SK-N-SH (cell line): ENCODE measurements around the gene AGBL5. TPM values are rescaled to one million over a fixed set of nuclear protein-coding genes. Genes with fewer than 3 reads are reported as not detected.
A peak's percentile ranks its signal among the peaks of the same experiment; 100 is the strongest.

Experiments used
- CTCF ChIA-PET: fragments of 300-600, 350-600 bp; formaldehyde crosslinking; extraction: SDS; loops from one replicate; lab custom pipeline; 2021; lab: Yijun Ruan, JAX
- POLR2A ChIA-PET: fragments of 350-600 bp; sonication (Branson Sonifier 250); formaldehyde crosslinking; extraction: SDS; loops from one replicate; lab custom pipeline; 2020; ENCODE audit warnings: antibody characterized with exemption, inconsistent platforms; lab: Yijun Ruan, JAX
- DNase-seq: peaks from one replicate; pipeline ENCODE4 v3.0.0; 2012
- H2AFZ ChIP-seq: fragments of 200-600 bp; sonication (generic); 2 replicates; pipeline ENCODE4 v1.8.1; 2016; ENCODE audit warnings: antibody characterized with exemption, mild to moderate bottlenecking, low read depth
- H3F3A ChIP-seq: fragments of 200-600 bp; sonication (generic); replicated peaks from 2 replicates; pipeline ENCODE3; 2016; ENCODE audit warnings: antibody characterized with exemption, mild to moderate bottlenecking; ENCODE audit not compliant: insufficient read depth
- H3K27ac ChIP-seq, 2 experiments: fragments of 200-500 bp in 1 of 2; fragments of 200-600 bp in 1 of 2; sonication (Bioruptor generic) in 1 of 2; sonication (generic), shearing (Covaris generic) in 1 of 2; 2 replicates each; pipeline versions ENCODE4 v1.5.1 to v1.6.1; 2014 to 2016; ENCODE audit warnings: low read depth in 2 of 2, inconsistent platforms in 1 of 2, low read length in 1 of 2, mild to moderate bottlenecking in 1 of 2, mixed read lengths in 1 of 2
- H3K27me3 ChIP-seq: fragments of 200-600 bp; sonication (generic), shearing (Covaris generic); 2 replicates; pipeline ENCODE4 v1.6.1; 2016; ENCODE audit warnings: mixed run types; ENCODE audit not compliant: insufficient read depth
- H3K36me3 ChIP-seq, 2 experiments: fragments of 200-500 bp in 1 of 2; fragments of 200-600 bp in 1 of 2; sonication (Bioruptor generic) in 1 of 2; sonication (generic) in 1 of 2; replicated peaks in 1 of 2; 2 replicates each; pipeline versions ENCODE3 to v1.5.1; 2014 to 2016; ENCODE audit warnings: low read length in 1 of 2, mild to moderate bottlenecking in 1 of 2; ENCODE audit not compliant: insufficient read depth in 2 of 2, control insufficient read depth in 1 of 2
- H3K4me1 ChIP-seq, 2 experiments: fragments of 200-500 bp in 1 of 2; fragments of 200-600 bp in 1 of 2; sonication (Bioruptor generic) in 1 of 2; sonication (generic), shearing (Covaris generic) in 1 of 2; 2 replicates each; pipeline versions ENCODE4 v1.5.1 to v1.6.1; 2014 to 2016; ENCODE audit warnings: low read depth in 1 of 2, low read length in 1 of 2, mixed run types in 1 of 2; ENCODE audit not compliant: insufficient read depth in 2 of 2, control insufficient read depth in 1 of 2
- H3K4me2 ChIP-seq: fragments of 200-600 bp; sonication (generic), shearing (Covaris generic); 2 replicates; pipeline ENCODE4 v1.6.1; 2017; ENCODE audit warnings: mixed run types
- H3K4me3 ChIP-seq, 2 experiments: fragments of 200-500 bp in 1 of 2; fragments of 200-600 bp in 1 of 2; sonication (Bioruptor generic) in 1 of 2; sonication (generic), shearing (Covaris generic) in 1 of 2; 2 replicates each; pipeline versions ENCODE4 v1.5.1 to v1.8.1; 2014 to 2016; ENCODE audit warnings: low read depth in 2 of 2, inconsistent platforms in 1 of 2, low read length in 1 of 2, mild to moderate bottlenecking in 1 of 2, mixed read lengths in 1 of 2, moderate library complexity in 1 of 2
- H3K79me2 ChIP-seq: fragments of 200-600 bp; sonication (generic); 2 replicates; pipeline ENCODE4 v1.8.1; 2017; ENCODE audit warnings: mild to moderate bottlenecking; ENCODE audit not compliant: insufficient read depth
- H3K9ac ChIP-seq: fragments of 200-600 bp; sonication (generic); 2 replicates; pipeline ENCODE4 v1.6.1; 2017; ENCODE audit warnings: mixed run types
- H3K9me2 ChIP-seq: fragments of 200-600 bp; sonication (generic); 2 replicates; pipeline ENCODE4 v1.6.1; 2017; ENCODE audit warnings: mixed run types
- H3K9me3 ChIP-seq: fragments of 200-600 bp; sonication (generic); 2 replicates; pipeline ENCODE4 v1.6.1; 2017; ENCODE audit warnings: mixed run types, mild to moderate bottlenecking, moderate library complexity
- H4K20me1 ChIP-seq: fragments of 200-600 bp; sonication (generic); 2 replicates; pipeline ENCODE4 v1.6.1; 2017; ENCODE audit warnings: mild to moderate bottlenecking, mixed run types; ENCODE audit not compliant: insufficient read depth
- CTCF ChIP-seq: fragments of 200-600 bp; sonication (generic); IDR thresholded peaks from 2 replicates; pipeline ENCODE4 v1.6.1; 2017; ENCODE audit warnings: antibody characterized with exemption, mild to moderate bottlenecking, moderate library complexity
- ELF1 ChIP-seq: IDR thresholded peaks from 2 replicates; pipeline ENCODE4 v1.4.0; 2012
- EP300 ChIP-seq, 2 experiments: IDR thresholded peaks; 2 replicates each; pipeline versions ENCODE4 v1.4.0 to v1.6.1; 2012; ENCODE audit warnings: borderline replicate concordance in 1 of 2, low read depth in 1 of 2, low read length in 1 of 2
- EZH2phosphoT487 ChIP-seq: fragments of 200-600 bp; sonication (generic); IDR thresholded peaks from 2 replicates; pipeline ENCODE4 v1.6.1; 2017; ENCODE audit warnings: low read depth, mixed run types, mild to moderate bottlenecking, antibody characterized with exemption, moderate library complexity, borderline replicate concordance
- GATA2 ChIP-seq: sonication (generic); formaldehyde crosslinking; IDR thresholded peaks from 2 replicates; pipeline ENCODE4 v1.5.0; 2020; ENCODE audit warnings: mild to moderate bottlenecking, missing genetic modification reagents
- IRF3 ChIP-seq: fragments of 150-350 bp; IDR thresholded peaks from 2 replicates; pipeline ENCODE4 v1.6.1; 2016; ENCODE audit warnings: mild to moderate bottlenecking, low read depth, low read length
- JUND ChIP-seq: IDR thresholded peaks from 2 replicates; pipeline ENCODE4 v1.4.0; 2012
- MEF2A ChIP-seq: IDR thresholded peaks from 2 replicates; pipeline ENCODE4 v1.4.0; 2012; ENCODE audit warnings: low read depth, borderline replicate concordance
- POLR2AphosphoS5 ChIP-seq: IDR thresholded peaks from 2 replicates; pipeline ENCODE4 v1.6.1; 2012; ENCODE audit warnings: low read depth, low read length
- RAD21 ChIP-seq: IDR thresholded peaks from 2 replicates; pipeline ENCODE4 v1.6.1; 2012; ENCODE audit warnings: mild to moderate bottlenecking, low read length
- RCOR1 ChIP-seq: fragments of 150-350 bp; IDR thresholded peaks from 2 replicates; pipeline ENCODE4 v1.6.1; 2017; ENCODE audit warnings: antibody characterized with exemption, low read length
- REST ChIP-seq: IDR thresholded peaks from 2 replicates; pipeline ENCODE4 v1.6.1; 2012; ENCODE audit warnings: mild to moderate bottlenecking, low read depth, low read length, moderate library complexity
- TCF12 ChIP-seq: IDR thresholded peaks from 2 replicates; pipeline ENCODE4 v1.4.0; 2012
- WGBS: methylation state at CpG from one replicate; pipeline ENCODE4 v1.1.6; 2017; ENCODE audit warnings: low lambda C conversion rate; 5-methylcytosine and 5-hydroxymethylcytosine counted together
- polyA plus RNA-seq, 3 experiments: library from polyadenylated mRNA; depleted of rRNA; stranded (reverse); fragments of >200 nt; gene quantifications; 2 replicates each; pipeline ENCODE4 v1.2.3, GENCODE V29; 2012

AGBL5 gene
- polyA plus RNA-seq, 1 of the 3 experiments (the other 2 are of a cell fraction) = 45.5 TPM

GRCh38 chr2:27060323-27060722 lies 8.9 kb downstream of the AGBL5 start:
- Histone ChIP-seq H3K27me3 (no peaks in the 10 kb centered on the region), H3K9ac (no peak overlapping the region), H3K9me3 (no peaks in the 10 kb centered on the region), H3K4me3 (no peak overlapping the region), H3K9me2 (no peaks in the 10 kb centered on the region), H3K4me1 (peaks cover 0 to 6% of the 10 kb centered on the region in 2 experiments; a peak in 1 of 4 replicates), H3K27ac (peak overlapping the region in 1 of 2 experiments; percentile 44; a peak in 2 of 4 replicates), H3K4me2 (no peak overlapping the region), H3K36me3 (peaks cover 14 to 47% of the 10 kb centered on the region in 2 experiments), H3K79me2 (peaks cover 11% of the 10 kb centered on the region), H4K20me1 (no peaks in the 10 kb centered on the region), H3F3A (peaks cover 20% of the 10 kb centered on the region), H2AFZ (no peak overlapping the region)
- WGBS = 75% methylated on average over 3 of the region's 3 CpGs
- TF ChIP-seq TCF12 = no peak
- no peak for TF ChIP-seq MEF2A
- TF ChIP-seq GATA2 = no peak
- TF ChIP-seq RAD21 = no peak
- TF ChIP-seq CTCF = no peak
- no peak for TF ChIP-seq REST
- TF ChIP-seq ELF1 = no peak
- no peak for TF ChIP-seq EZH2phosphoT487
- no peak for TF ChIP-seq JUND
- no peak for TF ChIP-seq EP300 (IDR thresholded peaks at IDR 0.05; ENCODE audit: borderline replicate concordance in 1 of 2, low read depth in 1 of 2, low read length in 1 of 2)
- CTCF ChIA-PET = interaction anchor here (1.5 to 18.5 kb wide), 6 partner anchors 8 to 117 kb away, joined by 6 to 227 read pairs (median 8); partner anchors contain the start of genes AGBL5, EMILIN1, KHK and OST4
- POLR2A ChIA-PET = interaction anchor here (1.1 to 3.8 kb wide), 3 partner anchors 9 to 18 kb away, joined by 3 to 26 read pairs (median 18); partner anchors contain the start of genes AGBL5, EMILIN1 and OST4
- no peak for DNase-seq

- no peaks in the 10 kb centered on the region for H3K9me2 ChIP-seq
- H3K79me2 ChIP-seq = peaks cover 58% of the 10 kb centered on the region
- no peaks in the 10 kb centered on the region for H3K9me3 ChIP-seq
- peaks cover 23% of the 10 kb centered on the region for H3F3A ChIP-seq
- H3K9ac ChIP-seq = no peak overlapping the region
- 89% methylated on average over 3 of the region's 3 CpGs for WGBS
- DNase-seq = no peak
- H3K27me3 ChIP-seq = no peaks in the 10 kb centered on the region
- TF ChIP-seq RCOR1 = no peak
- 0 out of 2 replicates have a peak, but pooled peaks have one; percentile 11 for TF ChIP-seq POLR2AphosphoS5
- no peak for TF ChIP-seq IRF3
- H3K4me2 ChIP-seq = no peak overlapping the region
- ChIA-PET CTCF (interaction anchor here (1.1 to 18.5 kb wide), 4 partner anchors 12 to 104 kb away, joined by 3 to 227 read pairs (median 59); partner anchors contain the start of genes AGBL5, EMILIN1 and KHK), POLR2A (interaction anchor here (2.4 to 3.4 kb wide), 3 partner anchors 9 to 14 kb away, joined by 10 to 12 read pairs (median 11); partner anchors contain the start of gene AGBL5)
- H3K27ac ChIP-seq = no peak overlapping the region
- peaks cover 47 to 51% of the 10 kb centered on the region in 2 experiments for H3K36me3 ChIP-seq
- H2AFZ ChIP-seq = no peak overlapping the region
- H3K4me3 ChIP-seq = no peak overlapping the region
- H4K20me1 ChIP-seq = peaks cover 14% of the 10 kb centered on the region
- H3K4me1 ChIP-seq = peaks cover 12 to 25% of the 10 kb centered on the region in 2 experiments
These were observed 13.7 kb downstream of the AGBL5 start for GRCh38 chr2:27065128-27065527.
